Colonic mucosa (tissue), 4 donors: ENCODE data around the gene RNU1-4. TPM values are rescaled to one million over a fixed set of nuclear protein-coding genes. Genes with fewer than 3 reads are reported as not detected.
A peak's percentile ranks its signal among the peaks of the same experiment; 100 is the strongest.
"Not testable (repeated sequence)": the region's sequence is repeated elsewhere in the genome, so short reads cannot be mapped to it uniquely, and the experiment has no call there.

Experiments
- DNase-seq: peaks from one replicate; pipeline ENCODE4 v3.0.0-alpha.2; 2020
- H3K27ac ChIP-seq: fragments of 200-600 bp; one replicate; pipeline ENCODE4 v1.8.0; 2021
- H3K27me3 ChIP-seq: fragments of 200-600 bp; one replicate; pipeline ENCODE4 v1.8.0; 2021
- H3K36me3 ChIP-seq: fragments of 200-600 bp; one replicate; pipeline ENCODE4 v1.8.0; 2021
- H3K4me1 ChIP-seq: fragments of 200-600 bp; one replicate; pipeline ENCODE4 v1.8.0; 2021; ENCODE audit warnings: mild to moderate bottlenecking
- H3K4me3 ChIP-seq: fragments of 200-600 bp; one replicate; pipeline ENCODE4 v1.8.0; 2021
- H3K9ac ChIP-seq, 2 donors: one replicate each; pipeline ENCODE4 v1.7.0; 2013; ENCODE audit warnings: control low read depth in 2 of 2, low read depth in 2 of 2, low read length in 2 of 2
- H3K9me3 ChIP-seq: fragments of 200-600 bp; one replicate; pipeline ENCODE4 v1.8.0; 2021
- intact Hi-C: fragments of 100-400 bp; cut with DNase I; formaldehyde crosslinking; loops from one replicate; pipeline ENCODE4 v1.14.1; 2022
- total RNA-seq, 2 donors: library from RNA; stranded (reverse); fragmentation: NEBNext Ultra II Directional in 1 of 2; extraction: Animal tissue kit (Norgen Biotek cat#: 25700) in 1 of 2; gene quantifications; one replicate each; pipeline ENCODE4 v1.2.1, GENCODE V29; 2021
- donor health status: healthy.
- donor health status: DM: no; HTN: no; CAD: no.
- donor health status: DM: no; HTN: no; CAD: no.

RNU1-4 gene
- total RNA-seq, 2 donors from 2014 or later: 1,159 to 2,517 TPM

DNA sequence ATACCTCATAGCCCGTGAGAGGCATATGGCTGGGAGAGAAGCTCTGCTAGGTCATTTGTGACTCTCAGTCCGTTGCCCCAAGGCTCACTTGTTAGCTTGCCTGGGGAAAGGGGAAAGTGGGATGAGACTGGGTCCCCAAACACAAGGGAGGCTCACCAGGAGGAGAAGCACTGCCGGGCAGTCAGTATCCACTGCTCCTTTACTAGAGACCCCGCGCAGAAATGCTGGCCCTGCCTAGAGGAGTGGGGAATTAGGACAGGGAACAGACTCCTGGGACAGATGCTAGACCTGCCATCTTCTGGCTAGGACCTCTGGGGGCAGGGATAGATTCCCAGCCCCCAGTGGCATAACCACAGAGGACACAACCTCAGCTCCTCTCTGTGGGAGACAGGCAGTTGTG, 17.7 kb downstream of the RNU1-4 start:
- H3K9me3 ChIP-seq, H3K36me3 ChIP-seq, H3K9ac ChIP-seq, H3K27ac ChIP-seq, H3K4me3 ChIP-seq, H3K4me1 ChIP-seq, DNase-seq, intact Hi-C loops, H3K27me3 ChIP-seq: not testable (repeated sequence)

GRCh38 chr1:16759041-16759493, 18.8 kb downstream of the RNU1-4 start:
- DNase-seq, H3K36me3 ChIP-seq, H3K9me3 ChIP-seq, H3K27ac ChIP-seq, H3K4me3 ChIP-seq, H3K27me3 ChIP-seq, H3K9ac ChIP-seq, intact Hi-C loops, H3K4me1 ChIP-seq: not testable (repeated sequence)

GRCh38 chr1:16759650-16760455, 19.5 kb downstream of the RNU1-4 start:
- DNase-seq: not testable (repeated sequence)

GRCh38 chr1:16760456-16760765, 20.1 kb downstream of the RNU1-4 start:
- H3K4me1 ChIP-seq, H3K27ac ChIP-seq, intact Hi-C loops, H3K9ac ChIP-seq, DNase-seq, H3K9me3 ChIP-seq, H3K27me3 ChIP-seq, H3K4me3 ChIP-seq, H3K36me3 ChIP-seq: not testable (repeated sequence)

More at GRCh38 chr1:16759650-16760455, 19.5 kb downstream of the RNU1-4 start:
- H3K4me1 ChIP-seq, H3K4me3 ChIP-seq, H3K27ac ChIP-seq, H3K9ac ChIP-seq, H3K9me3 ChIP-seq, H3K36me3 ChIP-seq, intact Hi-C loops, H3K27me3 ChIP-seq: not testable (repeated sequence)

- H3K4me1 ChIP-seq, intact Hi-C loops, DNase-seq, H3K36me3 ChIP-seq, H3K9ac ChIP-seq, H3K27ac ChIP-seq, H3K9me3 ChIP-seq, H3K27me3 ChIP-seq, H3K4me3 ChIP-seq: not testable (repeated sequence)
Measured at GRCh38 chr1:16760801-16761200, 20.5 kb downstream of the RNU1-4 start.

- peak overlapping the region; percentile 88 for H3K27ac ChIP-seq
- H3K4me1 ChIP-seq, intact Hi-C loops, H3K9me3 ChIP-seq, H3K27me3 ChIP-seq, H3K36me3 ChIP-seq, H3K4me3 ChIP-seq: not testable (repeated sequence)
- DNase-seq: peak; percentile 64
- peak overlapping the region in 1 of 2 donors; percentile 51 for H3K9ac ChIP-seq
Measured at GRCh38 chr1:16764248-16764819, 24.0 kb downstream of the RNU1-4 start.

- H3K9ac ChIP-seq: peak overlapping the region in 1 of 2 donors; percentile 46
Measured at GRCh38 chr1:16764820-16765655, 24.7 kb downstream of the RNU1-4 start.

GRCh38 chr1:16765731-16766605, 25.7 kb downstream of the RNU1-4 start:
- H3K36me3 ChIP-seq, intact Hi-C loops, H3K4me1 ChIP-seq, H3K27me3 ChIP-seq, H3K9me3 ChIP-seq, H3K4me3 ChIP-seq: not testable (repeated sequence)
- H3K9ac ChIP-seq: peak overlapping the region in 1 of 2 donors; percentile 24
- H3K27ac ChIP-seq: peak overlapping the region; percentile 88
- DNase-seq: peak; percentile 76

More at GRCh38 chr1:16764820-16765655, 24.7 kb downstream of the RNU1-4 start:
- H3K27ac ChIP-seq: peak overlapping the region; percentile 88
- H3K4me3 ChIP-seq, H3K4me1 ChIP-seq, H3K9me3 ChIP-seq, H3K36me3 ChIP-seq, H3K27me3 ChIP-seq, intact Hi-C loops: not testable (repeated sequence)
- DNase-seq: peak; percentile 87

- H3K9ac ChIP-seq, intact Hi-C loops, H3K4me1 ChIP-seq, H3K36me3 ChIP-seq, H3K4me3 ChIP-seq, H3K9me3 ChIP-seq, DNase-seq, H3K27me3 ChIP-seq, H3K27ac ChIP-seq: not testable (repeated sequence)
Measured at GRCh38 chr1:16766689-16767256, 26.5 kb downstream of the RNU1-4 start.

- intact Hi-C loops, H3K4me1 ChIP-seq, H3K9ac ChIP-seq, DNase-seq, H3K27ac ChIP-seq, H3K9me3 ChIP-seq, H3K36me3 ChIP-seq, H3K27me3 ChIP-seq, H3K4me3 ChIP-seq: not testable (repeated sequence)
Measured at GRCh38 chr1:16770139-16770759, 29.9 kb downstream of the RNU1-4 start.

DNA sequence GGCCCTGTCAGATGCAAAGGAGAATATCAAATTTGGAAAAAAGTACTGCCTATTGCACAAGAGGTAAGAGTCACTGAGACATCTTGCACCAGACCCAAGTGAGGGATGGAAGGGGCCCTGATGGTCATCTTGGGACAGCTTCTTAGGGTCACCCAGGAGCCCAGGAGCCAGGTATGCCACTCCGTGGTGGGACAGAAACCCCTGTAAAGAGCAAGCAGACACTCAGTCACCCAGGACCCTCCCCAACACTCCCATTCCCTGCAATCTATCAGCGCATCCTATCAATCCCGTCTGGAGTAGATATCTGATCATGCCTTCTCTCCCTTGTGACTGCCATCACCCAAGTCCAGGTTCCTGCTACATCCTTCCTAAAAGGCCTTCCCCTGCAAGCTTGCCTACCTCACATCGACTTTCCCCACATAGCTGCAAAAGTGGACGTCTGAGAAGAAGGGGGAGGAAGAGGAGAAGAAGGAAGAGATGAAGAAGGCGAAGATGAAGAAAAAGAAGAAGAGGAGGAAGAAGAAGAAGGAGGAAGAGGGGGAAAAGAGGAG, 30.7 kb downstream of the RNU1-4 start:
- DNase-seq, H3K27me3 ChIP-seq, H3K36me3 ChIP-seq, H3K9me3 ChIP-seq, H3K9ac ChIP-seq, H3K4me1 ChIP-seq, intact Hi-C loops, H3K27ac ChIP-seq, H3K4me3 ChIP-seq: not testable (repeated sequence)
